NCI-H1105 treated with DMSO at 0.1 percent for 48 hours (cell line): Measurements from ENCODE around the gene GNA12.
"Not testable (repeated sequence)": the region's sequence is repeated elsewhere in the genome, so short reads cannot be mapped to it uniquely, and the experiment has no call there.

Experiments
- DNase-seq: peaks from one replicate; lab custom pipeline; 2025; lab: John Stamatoyannopoulos, UW

The GNA12 gene

DNA sequence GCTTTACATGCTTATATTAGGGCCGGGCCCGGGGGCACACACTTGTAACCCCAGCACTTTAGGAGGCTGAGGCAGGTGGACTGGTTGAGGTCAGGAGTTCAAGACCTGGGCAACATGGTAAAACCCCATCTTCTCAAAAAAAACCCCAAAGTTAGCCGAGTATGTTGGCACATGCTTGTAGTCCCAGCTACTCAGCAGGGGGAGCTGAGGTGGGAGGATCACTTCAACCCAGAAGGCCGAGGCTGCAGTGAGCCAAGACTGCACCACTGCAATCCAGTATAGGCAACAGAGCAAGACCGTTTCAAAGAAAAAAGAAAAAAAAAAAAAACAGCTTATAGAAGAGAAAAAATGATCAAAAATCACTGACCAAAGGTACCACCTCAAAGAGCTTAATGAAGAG lies 93.0 kb downstream of the GNA12 start:
- no peak for DNase-seq

GRCh38 chr7:2750004-2750407 lies 94.1 kb downstream of the GNA12 start:
- no peak for DNase-seq

- DNase-seq, result not testable (repeated sequence)
Observed at GRCh38 chr7:2748684-2749083, 95.4 kb downstream of the GNA12 start.

- not testable (repeated sequence) for DNase-seq
Observed at GRCh38 chr7:2743523-2744185, 100.5 kb downstream of the GNA12 start.

- DNase-seq, result no peak
Observed at GRCh38 chr7:2738766-2739549, 105.2 kb downstream of the GNA12 start.

DNA sequence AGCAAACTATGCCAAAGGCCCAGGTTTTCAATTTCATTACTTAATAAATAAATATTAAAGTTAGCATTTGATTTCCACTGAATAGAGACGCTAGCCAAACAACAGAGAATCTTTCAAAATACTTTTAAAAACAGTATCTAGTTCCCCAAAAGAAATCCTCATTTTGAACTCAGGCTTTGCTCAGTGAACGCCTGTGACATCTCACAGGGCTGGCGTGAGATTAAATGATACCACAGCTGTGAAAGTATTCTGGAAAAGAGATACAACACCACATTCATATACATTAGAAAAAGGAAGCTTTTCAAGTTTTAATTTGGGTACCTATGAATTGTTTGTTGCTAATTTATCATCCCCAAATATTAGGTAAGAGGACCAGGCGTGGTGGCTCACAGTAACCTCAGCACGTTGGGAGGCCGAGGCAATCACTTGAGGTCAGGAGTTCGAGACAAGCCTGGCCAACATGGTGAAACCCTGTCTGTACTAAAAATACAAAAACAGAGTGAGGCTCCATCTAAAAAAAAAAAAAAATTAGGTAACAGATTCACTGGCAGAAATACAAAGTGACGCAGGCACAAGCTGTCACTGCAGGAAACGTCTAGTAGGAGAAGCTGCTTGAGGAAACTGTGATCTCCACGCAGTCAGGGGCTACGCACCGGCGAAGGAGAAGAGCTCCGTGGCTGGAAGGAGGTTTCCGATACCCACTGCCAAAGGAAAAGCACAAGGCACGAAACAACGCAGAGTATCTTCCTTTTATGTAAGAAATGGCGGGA lies 106.2 kb downstream of the GNA12 start:
- DNase-seq, result no peak

DNA sequence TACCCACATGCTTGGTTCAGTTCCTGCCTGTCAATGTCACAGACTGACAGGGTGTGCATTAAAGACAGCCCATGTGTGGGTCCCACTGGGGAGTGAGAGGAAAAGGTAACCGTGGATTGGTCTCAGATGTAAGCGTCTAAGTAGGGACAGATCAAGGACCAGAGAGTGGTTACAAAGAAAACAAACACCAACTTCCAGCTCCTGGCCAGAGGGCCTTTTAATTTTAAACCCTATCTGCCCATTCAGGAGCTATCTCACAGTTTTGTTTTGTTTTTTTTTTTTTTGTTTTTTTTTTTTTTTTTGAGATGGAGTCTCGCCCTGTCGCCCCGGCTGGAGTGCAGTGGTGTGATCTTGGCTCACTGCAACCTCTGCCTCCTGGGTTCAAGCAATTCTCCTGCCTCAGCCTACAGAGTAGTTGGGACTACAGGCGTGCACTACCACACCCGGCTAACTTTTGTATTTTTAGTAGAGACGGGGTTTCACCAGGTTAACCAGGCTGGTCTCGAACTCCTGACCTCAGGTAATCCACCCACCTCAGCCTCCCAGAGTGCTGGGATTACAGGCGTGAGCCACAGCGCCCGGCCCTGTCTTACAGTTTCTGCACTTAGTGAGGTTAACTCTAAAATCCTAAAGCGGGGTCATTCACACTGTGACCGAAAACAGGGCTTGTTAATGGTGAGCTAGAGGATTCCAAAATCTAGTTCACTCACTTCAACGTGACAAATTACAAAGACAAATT lies 106.9 kb downstream of the GNA12 start:
- not testable (repeated sequence) for DNase-seq

GRCh38 chr7:2736411-2736914 lies 107.6 kb downstream of the GNA12 start:
- no peak for DNase-seq

GRCh38 chr7:2735744-2736143 lies 108.4 kb downstream of the GNA12 start:
- DNase-seq, result no peak

DNA sequence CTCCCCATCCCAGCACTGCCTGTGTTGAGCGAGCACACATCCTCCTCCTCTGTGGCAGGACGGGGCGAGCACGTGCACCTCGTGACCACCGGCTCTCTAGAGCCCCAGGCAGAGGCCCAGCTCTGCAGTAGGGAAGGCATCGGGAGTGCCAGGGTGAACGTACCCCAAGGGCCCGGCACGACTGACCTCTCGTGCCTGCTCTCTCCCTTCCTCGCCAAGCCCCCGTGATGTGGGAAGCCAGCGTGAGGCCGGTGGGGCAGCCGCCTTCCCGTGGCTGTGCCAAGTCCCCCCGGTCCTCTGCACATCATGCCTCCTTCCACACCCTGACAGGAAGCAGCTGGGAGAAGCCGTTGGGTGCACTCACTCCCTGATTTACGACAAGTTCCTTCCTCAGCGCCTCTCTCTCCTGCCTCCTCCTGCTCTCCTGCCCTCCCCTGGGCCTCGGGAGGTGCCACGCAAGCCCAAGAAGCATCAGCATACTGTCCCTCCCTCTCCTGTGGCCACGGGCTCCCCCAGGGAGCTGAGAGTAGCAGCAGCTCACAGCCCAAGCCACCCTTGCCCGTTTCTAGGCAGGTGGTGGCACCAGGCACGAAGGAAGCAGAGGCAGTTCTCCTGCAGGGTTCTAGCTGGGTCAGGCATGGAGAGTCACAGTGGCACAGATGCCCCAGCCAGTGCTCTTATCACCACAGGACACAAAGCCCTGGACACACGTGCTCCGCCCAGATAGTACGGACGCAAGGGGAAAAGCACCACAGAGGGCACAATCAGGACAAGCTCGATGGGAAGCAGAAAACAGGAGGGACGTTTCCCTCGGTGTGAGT lies 109.1 kb downstream of the GNA12 start:
- no peak for DNase-seq

DNA sequence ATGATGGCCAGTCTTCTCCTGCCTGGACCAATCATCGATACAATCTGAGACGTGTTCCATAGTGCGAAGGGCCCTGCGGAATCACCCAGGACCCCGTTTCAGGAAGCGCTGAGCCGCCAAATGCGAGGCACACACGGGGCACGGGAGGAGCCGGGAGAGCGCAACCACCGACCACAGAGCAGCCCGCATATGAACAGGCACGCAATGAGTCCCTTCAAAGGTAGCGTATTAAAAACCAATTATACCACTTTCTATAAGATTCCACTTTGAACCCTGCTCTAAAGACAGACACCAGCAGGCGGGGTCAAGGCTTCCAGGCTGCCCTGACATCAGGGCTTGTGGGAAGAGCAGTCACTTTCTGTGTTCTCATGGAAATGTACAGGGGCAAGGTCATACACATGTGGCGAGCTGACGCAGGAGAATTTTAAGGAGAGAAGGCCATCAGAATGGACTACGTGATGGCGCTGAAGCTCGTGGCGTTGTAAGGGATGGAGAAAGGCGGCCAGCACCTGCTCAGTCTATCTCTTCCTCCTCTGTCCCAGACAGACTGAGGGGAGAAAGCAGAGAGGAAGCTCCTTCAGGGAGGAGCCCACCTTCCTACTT lies 109.9 kb downstream of the GNA12 start:
- no peak for DNase-seq

DNA sequence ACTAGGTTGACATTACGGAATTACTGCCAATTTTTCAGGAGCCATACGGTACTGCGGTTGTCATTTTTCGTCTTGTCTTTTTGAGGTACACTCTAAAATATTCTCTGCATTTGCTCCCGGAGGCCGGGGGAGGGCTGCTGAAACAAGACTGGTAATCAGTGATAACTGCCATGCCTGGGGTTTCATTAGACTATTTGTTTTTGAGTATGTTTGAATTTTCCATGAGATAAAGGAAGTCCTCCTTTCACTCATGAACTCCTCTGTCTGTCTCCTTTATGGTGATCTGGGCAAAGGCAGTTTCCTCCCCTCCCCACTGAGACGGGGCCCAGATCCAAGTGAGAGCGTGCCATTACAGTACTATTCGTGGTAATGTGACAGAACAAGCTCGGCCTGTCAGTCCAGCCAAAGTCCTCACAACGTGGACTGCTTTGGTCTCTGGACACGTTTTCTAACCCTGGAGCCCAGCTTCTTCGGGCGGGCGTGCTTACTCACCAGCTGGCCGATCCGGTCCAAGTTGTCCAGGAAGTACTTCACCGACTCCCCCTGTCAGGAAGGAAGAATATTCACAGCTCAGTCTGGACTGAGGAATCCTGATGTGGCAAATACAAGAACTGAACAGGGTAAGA lies 111.0 kb downstream of the GNA12 start:
- DNase-seq, result no peak

DNA sequence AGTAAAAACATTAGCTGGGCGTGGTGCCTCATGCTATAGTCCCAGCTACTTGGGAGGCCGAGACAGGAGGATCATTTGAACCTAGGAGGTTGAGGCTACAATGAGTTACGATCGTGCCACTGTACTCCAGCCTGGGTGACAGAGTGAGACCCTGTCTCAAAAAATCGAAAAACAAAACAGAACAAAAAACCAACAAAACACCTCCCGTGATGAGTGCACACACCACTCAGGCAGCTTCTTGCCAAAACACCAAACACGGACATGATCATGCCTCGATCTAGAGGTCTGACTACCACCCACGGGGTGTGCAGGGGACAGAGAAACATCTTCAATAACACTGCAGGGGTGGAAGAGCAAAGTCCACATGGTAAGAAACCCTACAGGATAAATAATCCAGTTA lies 111.7 kb downstream of the GNA12 start:
- no peak for DNase-seq

DNA sequence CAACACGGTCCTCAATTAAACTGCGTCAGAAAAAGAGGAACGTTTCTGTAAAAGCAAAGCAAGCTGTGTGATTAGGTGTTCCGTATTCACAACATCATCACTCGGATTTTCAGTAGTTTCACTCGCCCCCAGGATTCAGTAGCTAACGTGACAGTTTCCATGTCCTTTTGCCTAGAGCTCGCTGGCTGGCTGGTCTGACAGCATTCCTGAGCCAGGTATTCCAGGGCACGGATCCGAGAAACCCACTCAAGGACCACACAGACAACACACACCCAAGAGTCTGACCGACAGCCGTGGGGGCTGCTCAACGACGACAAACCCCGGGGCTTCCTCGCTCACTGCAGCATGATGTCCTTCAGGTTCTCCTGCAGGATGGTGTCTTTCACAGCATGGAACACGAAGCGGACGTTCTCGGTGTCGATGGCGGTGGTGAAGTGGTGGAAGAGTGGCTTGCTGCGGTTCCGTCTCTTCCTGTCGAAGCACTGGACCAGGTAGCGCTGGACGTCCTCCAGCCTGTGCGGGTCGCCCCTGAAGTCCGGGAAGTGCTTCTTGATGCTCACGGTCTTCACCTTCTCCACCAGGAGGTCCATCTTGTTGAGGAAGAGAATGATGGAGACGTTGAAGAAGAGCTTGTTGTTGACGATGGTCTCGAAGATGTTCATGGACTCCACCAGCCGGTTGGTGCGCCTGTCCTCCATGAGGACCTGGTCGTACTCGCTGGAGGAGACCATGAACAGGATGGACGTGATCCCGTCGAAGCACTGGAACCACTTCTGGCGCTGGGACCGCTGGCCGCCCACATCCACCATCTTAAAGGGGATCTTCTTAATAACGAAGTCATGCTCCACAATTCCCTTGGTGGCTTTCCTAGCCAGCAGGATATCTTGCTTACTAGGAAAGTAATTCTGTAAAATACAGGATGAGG lies 113.0 kb downstream of the GNA12 start:
- no peak for DNase-seq

DNA sequence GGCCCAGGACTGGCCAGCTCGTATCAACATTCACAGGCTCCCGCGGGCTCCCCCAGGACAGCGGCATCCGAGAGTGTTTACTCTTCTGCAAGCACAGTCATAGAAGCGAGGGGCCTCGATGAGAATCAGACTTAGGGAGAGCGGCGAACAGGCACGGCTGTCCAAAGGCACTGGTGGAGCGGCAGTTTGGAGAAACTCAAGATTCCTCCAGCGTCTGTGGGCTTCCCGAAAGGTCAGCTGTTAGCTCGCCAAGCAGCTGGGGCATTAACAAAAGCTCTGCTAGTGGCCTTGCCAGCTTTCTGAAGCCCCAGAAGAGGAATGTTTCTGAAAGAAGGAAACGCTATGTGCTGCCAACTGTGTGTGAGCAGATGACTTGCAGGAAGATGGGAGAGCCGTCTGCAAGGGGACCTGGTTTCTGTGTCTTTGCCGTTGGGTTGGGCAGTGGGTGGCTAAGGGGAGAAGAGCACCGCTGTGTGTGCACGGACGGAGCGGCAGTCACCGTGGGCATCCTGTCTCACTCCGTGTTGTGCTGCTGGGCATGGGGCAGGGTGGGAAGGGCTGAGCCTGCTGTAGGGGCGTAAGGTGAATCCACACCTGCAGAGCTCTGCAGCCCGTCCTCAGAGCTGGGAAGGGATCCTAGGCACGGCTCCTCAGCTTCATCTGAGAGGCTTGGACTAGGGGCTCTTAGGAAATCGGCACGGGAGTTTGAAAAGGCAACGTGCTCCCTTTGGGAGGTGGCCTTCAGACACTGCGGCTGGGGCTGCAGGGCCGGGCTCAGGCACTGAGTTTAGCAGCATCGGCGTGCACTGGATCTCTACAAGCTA lies 114.0 kb downstream of the GNA12 start:
- DNase-seq, result no peak

- DNase-seq, result no peak
Observed at GRCh38 chr7:2729031-2729892, 114.8 kb downstream of the GNA12 start.
